GOT3 (cell line): ENCODE data around the gene TMEM123.
"Not testable (repeated sequence)": the region's sequence is repeated elsewhere in the genome, so short reads cannot be mapped to it uniquely, and the experiment has no call there.

Source experiments
- DNase-seq: peaks from one replicate; lab custom pipeline; 2025; ENCODE audit warnings: mixed read lengths; lab: John Stamatoyannopoulos, UW

Gene TMEM123

GRCh38 chr11:102391549-102392237 is 60.9 kb downstream of the TMEM123 start:
- DNase-seq: no peak

DNA sequence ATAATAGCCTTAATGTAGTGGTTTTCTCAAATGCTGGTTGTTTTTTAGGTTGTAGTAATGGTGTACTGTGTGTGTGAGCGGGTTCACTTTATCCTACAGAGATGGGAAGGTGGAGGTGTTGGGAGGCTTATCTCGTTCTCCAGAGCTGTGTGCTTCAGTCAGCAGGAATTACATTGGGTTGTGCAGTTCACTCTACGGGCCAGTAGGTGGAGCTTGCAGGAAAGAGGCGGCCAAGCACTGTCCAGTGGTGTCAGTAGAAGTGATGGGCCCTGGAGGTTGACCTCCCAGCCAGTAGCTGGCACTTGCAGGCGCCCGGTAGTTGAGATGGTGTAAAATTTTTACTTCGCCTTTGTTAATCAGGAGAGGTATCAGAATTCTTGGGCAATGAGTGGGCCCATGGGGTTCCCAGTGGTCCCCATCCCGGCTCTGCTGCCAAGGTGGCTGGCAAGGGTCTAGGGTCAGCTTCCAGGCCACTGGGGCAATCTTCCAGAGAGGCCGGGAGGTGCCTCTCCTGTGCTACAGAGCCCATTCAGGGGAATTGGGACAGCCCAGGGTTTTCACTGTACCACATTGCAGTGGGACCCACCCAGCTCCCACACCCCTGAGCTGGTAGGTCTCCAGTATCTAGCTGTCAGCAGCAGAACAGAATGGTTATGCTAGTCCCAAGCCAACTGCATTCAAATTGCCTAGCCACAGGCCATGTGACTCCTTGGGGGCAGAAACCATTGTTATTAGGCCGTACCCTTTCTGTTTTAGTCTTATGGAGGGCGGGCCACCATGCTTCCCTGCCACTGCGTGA is 61.7 kb downstream of the TMEM123 start:
- no peak for DNase-seq

DNA sequence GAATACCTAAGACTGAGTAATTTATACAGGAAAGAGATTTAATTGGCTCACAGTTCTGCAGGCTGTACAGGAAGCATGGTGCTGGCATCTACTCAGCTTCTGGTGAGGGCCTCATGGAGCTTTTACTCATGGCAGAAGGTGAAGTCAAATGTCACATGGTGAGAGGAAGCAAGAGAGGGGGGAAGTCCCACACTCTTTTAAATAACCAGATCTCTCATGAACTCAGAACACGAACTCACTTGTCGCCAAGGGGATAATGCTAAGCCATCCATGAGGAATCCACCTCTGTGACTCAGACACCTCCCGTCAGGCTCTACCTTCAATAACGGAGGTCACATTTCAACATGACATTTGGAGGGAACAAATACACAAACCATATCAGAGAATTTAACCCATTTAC is 63.3 kb downstream of the TMEM123 start:
- DNase-seq: no peak

GRCh38 chr11:102387043-102387781 is 65.4 kb downstream of the TMEM123 start:
- DNase-seq: no peak

DNA sequence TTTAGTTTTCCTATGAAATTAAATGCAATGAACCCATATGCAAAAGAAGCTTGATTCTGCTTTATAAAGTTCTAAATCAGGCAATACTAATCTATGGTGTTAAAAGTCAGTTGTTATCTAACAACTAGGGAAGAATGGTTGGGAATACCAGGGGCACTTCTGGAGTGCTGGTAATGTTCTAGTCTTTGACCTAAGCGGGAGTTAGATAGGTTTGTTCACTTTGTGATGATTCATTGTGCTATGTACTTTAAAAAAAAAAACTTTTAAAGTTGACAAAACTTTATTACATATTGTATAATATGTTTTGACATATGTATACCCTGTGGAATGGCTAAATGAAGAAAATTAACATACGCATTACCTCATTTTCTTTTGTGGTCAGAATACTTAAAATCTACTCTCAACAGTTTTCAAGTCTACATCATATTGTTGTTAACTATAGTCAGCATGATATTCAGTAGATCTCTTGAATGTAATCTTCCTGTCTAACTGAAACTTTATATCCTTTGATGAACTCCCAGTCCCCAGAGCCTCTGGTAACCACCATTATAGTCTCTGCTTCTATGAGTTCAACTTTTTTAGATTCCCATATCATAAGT is 66.3 kb downstream of the TMEM123 start:
- DNase-seq: no peak

- no peak for DNase-seq
Measured at GRCh38 chr11:102385085-102386007, 67.2 kb downstream of the TMEM123 start.

- DNase-seq: no peak
Measured at GRCh38 chr11:102384419-102385079, 68.0 kb downstream of the TMEM123 start.

GRCh38 chr11:102383839-102384238 is 68.7 kb downstream of the TMEM123 start:
- DNase-seq: no peak

DNA sequence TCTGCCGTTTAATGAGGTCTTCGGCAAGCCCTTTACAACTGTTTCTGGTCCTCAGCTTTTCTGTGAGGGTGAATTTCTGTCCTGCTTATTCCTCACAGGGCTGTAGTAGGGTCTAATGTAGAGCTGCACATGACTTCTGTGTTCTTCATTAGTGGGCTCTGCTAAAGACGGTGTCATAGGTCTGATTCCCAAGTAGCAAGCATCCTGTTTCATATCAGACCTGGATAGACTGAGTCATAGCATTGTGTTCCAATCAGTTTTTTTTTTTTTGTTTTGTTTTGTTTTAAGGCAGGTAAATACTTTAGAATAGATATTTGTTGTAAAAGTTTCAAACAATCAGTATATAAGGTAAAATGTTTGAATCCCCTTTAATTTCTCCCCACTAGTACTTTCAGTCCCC is 70.2 kb downstream of the TMEM123 start:
- no peak for DNase-seq

GRCh38 chr11:102378818-102379217 is 73.7 kb downstream of the TMEM123 start:
- no peak for DNase-seq

GRCh38 chr11:102377891-102378290 is 74.7 kb downstream of the TMEM123 start:
- DNase-seq: no peak

DNA sequence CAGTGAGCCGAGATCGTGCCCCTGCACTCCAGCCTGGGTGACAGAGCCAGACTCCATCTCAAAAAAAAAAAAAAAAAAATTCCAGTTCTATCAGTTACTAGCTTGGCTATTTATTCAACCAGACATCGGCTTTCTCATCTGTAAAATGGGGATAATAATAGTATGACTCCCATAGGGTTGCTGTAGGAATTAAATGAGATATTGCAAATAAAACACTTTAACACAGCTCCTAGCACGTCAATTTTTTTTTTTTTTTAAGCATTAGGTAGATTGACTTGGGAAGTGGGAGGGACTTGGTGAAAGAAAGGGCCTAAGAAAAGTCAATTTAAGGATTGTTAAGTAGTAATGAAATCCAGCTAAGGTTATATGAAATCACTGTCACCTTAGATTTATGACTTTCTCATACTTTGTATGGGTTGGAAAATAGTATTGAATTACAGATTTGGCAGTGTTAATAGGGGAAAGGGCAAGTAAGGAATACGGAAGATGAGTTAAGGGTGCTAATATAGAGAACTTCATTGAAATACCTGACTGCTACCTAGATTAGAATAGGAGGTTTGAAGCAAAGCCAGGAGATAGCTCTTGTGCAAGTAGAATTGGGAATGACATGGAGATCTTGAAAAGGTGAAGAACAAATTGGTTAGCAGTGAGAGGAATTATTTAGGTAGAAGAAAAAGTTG is 76.7 kb downstream of the TMEM123 start:
- no peak for DNase-seq

DNA sequence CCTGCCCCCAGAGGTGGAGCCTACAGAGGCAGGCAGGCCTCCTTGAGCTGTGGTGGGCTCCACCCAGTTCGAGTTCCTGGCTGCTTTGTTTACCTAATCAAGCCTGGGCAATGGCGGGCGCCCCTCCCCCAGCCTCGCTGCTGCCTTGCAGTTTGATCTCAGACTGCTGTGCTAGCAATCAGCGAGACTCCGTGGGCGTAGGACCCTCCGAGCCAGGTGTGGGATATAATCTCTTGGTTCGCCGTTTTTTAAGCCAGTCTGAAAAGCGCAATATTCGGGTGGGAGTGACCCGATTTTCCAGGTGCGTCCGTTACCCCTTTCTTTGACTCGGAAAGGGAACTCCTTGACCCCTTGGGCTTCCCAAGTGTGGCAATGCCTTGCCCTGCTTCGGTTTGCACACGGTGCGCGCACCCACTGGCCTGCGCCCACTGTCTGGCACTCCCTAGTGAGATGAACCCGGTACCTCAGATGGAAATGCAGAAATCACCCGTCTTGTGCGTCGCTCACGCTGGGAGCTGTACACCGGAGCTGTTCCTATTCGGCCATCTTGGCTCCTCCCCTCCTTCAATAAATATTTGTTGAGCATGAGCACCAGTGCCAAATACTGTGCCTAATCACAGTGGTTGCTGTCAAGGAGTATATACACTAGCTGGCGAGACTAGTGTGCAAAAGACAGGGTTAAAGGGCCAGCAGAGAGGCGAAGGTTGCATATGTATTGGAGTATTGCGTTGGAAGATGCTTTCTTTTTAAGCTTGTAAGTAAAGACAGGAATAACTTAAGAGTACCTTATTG is 77.7 kb downstream of the TMEM123 start:
- not testable (repeated sequence) for DNase-seq

GRCh38 chr11:102368472-102368871 is 84.1 kb downstream of the TMEM123 start:
- no peak for DNase-seq

GRCh38 chr11:102367364-102367763 is 85.2 kb downstream of the TMEM123 start:
- DNase-seq: no peak

GRCh38 chr11:102364991-102365390 is 87.6 kb downstream of the TMEM123 start:
- no peak for DNase-seq

DNA sequence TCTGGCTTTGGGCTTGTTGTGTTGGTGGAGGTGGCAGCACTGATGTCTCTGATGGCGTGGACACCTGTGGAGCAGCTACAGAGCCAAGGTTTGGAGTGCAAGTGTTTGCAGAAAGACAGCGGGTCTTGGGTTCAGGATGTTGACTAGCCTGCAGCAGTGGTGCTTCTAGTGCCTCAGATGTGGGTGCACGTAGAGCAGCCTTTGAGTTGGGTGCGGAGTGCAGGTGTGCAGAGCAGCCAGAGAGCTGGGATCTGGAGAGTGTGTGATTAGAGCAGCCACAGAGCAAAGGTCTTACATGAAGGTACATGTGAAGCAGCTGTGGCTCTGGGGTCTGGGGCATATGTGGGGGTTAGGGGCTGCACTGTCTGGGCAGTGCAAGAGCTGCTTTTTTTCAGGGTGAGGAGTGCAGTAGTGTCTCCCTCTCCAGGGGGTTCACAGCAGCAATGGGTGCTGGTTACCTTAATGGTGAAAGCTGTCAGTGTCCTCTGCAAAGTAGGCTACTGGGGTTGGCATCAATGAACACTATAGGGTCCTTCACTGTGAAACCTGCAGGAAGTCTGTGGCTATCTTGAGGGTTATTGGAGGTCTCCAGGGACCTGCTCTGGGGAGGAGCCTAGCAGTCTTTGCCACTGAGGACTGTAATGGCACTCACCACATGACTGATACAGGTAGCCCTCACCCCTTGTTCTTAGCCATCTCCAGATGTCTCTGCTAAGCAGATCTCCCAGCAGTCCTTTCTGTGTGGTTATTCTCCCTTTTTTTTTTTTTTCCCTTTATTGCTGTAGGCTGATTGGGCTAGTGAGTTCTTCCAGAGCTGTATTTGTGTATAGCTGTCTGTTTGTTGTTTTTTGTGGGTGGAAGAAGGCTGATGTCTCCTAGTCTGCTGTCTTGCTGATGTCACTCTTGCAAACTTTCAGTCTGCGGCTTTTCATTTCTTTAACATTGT is 91.2 kb downstream of the TMEM123 start:
- no peak for DNase-seq

GRCh38 chr11:102360681-102361080 is 91.9 kb downstream of the TMEM123 start:
- no peak for DNase-seq
